Chondrocyte (in vitro differentiated cells): Measurements from ENCODE around the gene NTSR2. TPM values are rescaled to one million over a fixed set of nuclear protein-coding genes. Genes with fewer than 3 reads are reported as not detected.

Experiments
- DNase-seq: peaks from one replicate; pipeline ENCODE4 v3.0.0; 2021; ENCODE audit warnings: mixed read lengths, low spot score
- H3K27ac Mint-ChIP-seq: one replicate; pipeline ENCODE4 v1.8.0; 2021; ENCODE audit warnings: mild to moderate bottlenecking, moderate library complexity, mixed read lengths; ENCODE audit not compliant: unreplicated experiment
- H3K27me3 Mint-ChIP-seq: 2 replicates; pipeline ENCODE4 v1.8.0; 2021; ENCODE audit warnings: low read depth, mixed read lengths
- H3K36me3 Mint-ChIP-seq: 2 replicates; pipeline ENCODE4 v1.8.0; 2021; ENCODE audit warnings: low read depth, mixed read lengths
- H3K4me1 Mint-ChIP-seq: 2 replicates; pipeline ENCODE4 v1.8.0; 2021; ENCODE audit warnings: low read depth, mild to moderate bottlenecking, mixed read lengths
- H3K4me3 Mint-ChIP-seq: one replicate; pipeline ENCODE4 v1.8.0; 2021; ENCODE audit warnings: mild to moderate bottlenecking, moderate library complexity, mixed read lengths; ENCODE audit not compliant: unreplicated experiment
- H3K9me3 Mint-ChIP-seq: 2 replicates; pipeline ENCODE4 v1.8.0; 2021; ENCODE audit warnings: low read depth, mixed read lengths
- total RNA-seq: library from RNA; stranded (reverse); gene quantifications from 3 replicates; pipeline ENCODE4 v1.2.1, GENCODE V29; 2021
- TF ChIP-seq, protein P1 (sequence below): fragments of 200-600 bp; sonication (generic); IDR thresholded peaks from 2 replicates; pipeline ENCODE4 v1.5.0; 2021; ENCODE audit warnings: antibody characterized with exemption, mild to moderate bottlenecking, moderate library complexity

Gene NTSR2
- total RNA-seq, 1 donor from 2014 or later, result not detected

DNA sequence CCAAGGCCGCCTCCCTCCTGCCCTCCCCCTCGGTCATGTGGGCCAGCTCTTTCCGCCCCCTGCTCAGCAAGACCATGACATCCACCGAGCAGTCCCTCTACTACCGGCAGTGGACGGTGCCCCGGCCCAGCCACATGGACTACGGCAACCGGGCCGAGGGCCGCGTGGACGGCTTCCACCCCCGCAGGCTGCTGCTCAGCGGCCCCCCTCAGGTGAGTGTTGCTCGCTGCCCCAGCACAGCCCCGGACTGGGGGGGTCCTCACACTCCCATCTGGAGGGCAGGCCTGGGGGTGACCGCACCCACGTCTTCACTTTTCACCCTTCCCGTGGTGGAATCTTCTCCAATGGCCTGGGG, 51.3 kb downstream of the NTSR2 start:
- TF ChIP-seq, protein P1, sequence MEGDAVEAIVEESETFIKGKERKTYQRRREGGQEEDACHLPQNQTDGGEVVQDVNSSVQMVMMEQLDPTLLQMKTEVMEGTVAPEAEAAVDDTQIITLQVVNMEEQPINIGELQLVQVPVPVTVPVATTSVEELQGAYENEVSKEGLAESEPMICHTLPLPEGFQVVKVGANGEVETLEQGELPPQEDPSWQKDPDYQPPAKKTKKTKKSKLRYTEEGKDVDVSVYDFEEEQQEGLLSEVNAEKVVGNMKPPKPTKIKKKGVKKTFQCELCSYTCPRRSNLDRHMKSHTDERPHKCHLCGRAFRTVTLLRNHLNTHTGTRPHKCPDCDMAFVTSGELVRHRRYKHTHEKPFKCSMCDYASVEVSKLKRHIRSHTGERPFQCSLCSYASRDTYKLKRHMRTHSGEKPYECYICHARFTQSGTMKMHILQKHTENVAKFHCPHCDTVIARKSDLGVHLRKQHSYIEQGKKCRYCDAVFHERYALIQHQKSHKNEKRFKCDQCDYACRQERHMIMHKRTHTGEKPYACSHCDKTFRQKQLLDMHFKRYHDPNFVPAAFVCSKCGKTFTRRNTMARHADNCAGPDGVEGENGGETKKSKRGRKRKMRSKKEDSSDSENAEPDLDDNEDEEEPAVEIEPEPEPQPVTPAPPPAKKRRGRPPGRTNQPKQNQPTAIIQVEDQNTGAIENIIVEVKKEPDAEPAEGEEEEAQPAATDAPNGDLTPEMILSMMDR, result no peak
- Mint-ChIP-seq H3K4me1 (no peaks in the 10 kb centered on the region), H3K27me3 (peaks cover 8% of the 10 kb centered on the region), H3K27ac (no peak overlapping the region), H3K9me3 (no peaks in the 10 kb centered on the region), H3K4me3 (no peak overlapping the region), H3K36me3 (no peaks in the 10 kb centered on the region)
- DNase-seq, result peak; percentile 77

DNA sequence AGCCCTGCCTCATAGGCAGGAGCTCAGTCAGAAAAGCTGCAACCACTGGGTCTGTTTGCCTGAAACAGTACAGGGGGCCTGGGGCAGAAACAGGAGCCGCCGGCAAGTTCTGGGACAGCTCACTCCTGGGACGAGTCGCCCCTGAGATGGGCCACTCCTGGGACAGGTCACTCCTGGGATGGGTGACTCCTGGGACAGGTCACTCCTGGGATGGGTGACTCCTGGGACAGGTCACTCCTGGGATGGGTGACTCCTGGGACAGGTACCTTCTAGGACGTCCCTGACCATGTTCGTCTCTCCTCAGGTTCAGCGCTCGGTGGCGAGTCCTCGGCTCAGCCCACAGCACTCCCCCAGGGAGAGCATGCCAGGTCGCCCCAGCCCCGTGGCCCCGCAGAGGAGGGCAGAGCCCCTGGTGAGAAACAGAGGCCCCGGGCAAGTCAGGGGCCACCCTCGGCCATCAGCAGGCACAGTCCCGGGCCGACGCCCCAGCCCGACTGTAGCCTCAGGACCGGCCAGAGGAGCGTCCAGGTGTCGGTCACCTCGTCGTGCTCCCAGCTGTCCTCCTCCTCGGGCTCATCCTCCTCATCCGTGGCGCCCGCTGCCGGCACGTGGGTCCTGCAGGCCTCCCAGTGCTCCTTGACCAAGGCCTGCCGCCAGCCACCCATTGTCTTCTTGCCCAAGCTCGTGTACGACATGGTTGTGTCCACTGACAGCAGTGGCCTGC, 51.8 kb downstream of the NTSR2 start:
- no peak overlapping the region for H3K4me3 Mint-ChIP-seq
- H3K9me3 Mint-ChIP-seq, result no peaks in the 10 kb centered on the region
- DNase-seq, result no peak
- no peaks in the 10 kb centered on the region for H3K4me1 Mint-ChIP-seq
- TF ChIP-seq, protein P1, result no peak
- peaks cover 8% of the 10 kb centered on the region for H3K27me3 Mint-ChIP-seq
- H3K27ac Mint-ChIP-seq, result no peak overlapping the region
- H3K36me3 Mint-ChIP-seq, result no peaks in the 10 kb centered on the region

DNA sequence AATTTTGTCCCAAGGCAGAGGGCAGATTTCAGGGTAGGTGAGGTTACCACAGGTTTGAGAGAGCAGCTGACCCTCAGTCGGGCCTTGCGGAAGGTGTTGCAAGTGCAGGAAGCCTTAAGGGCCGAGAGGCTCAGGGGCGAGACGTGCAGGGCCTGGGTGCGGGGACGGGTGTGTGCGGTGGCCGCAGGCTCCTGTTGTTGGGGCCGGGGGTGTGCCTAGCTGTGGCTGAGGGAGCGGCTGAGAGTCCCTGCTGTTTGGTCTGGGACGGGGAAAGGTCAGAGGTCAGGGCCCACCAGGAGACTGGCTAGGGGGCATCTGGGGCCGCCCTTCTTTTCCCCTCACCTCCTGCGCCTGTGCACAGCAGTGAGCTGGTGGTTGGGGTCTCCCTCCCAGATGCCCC, 52.5 kb downstream of the NTSR2 start:
- no peak overlapping the region for H3K27ac Mint-ChIP-seq
- H3K4me3 Mint-ChIP-seq, result no peak overlapping the region
- no peaks in the 10 kb centered on the region for H3K9me3 Mint-ChIP-seq
- TF ChIP-seq, protein P1, result no peak
- peaks cover 8% of the 10 kb centered on the region for H3K27me3 Mint-ChIP-seq
- H3K36me3 Mint-ChIP-seq, result no peaks in the 10 kb centered on the region
- no peaks in the 10 kb centered on the region for H3K4me1 Mint-ChIP-seq
- no peak for DNase-seq

DNA sequence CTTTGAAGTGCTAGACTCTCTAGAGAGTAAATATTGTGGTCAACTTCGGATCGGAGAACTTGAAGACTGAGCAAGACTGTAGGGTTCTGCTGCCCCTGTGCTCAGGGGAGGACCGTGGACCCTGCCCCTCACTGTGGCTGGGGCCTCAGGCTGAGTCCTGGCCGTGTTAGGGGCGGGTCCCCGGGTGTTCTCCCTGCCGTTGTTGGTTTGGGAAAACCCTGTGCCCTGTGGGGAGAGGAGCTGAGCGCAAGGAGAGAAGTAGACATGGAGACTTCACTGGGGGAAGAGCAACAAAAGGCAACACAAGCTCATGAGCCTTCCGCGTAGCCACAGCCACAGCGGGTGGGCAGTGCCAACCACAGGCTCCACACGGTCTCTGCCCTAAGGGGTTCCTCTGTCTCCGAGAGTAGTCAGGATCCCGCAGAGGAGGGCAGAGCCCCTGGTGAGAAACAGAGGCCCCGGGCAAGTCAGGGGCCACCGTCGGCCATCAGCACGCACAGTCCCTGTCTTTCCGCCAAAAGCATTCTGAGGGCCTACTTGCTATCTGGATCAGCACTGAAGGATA, 53.1 kb downstream of the NTSR2 start:
- H3K4me3 Mint-ChIP-seq, result no peak overlapping the region
- no peak overlapping the region for H3K27ac Mint-ChIP-seq
- peaks cover 2% of the 10 kb centered on the region for H3K4me1 Mint-ChIP-seq

DNA sequence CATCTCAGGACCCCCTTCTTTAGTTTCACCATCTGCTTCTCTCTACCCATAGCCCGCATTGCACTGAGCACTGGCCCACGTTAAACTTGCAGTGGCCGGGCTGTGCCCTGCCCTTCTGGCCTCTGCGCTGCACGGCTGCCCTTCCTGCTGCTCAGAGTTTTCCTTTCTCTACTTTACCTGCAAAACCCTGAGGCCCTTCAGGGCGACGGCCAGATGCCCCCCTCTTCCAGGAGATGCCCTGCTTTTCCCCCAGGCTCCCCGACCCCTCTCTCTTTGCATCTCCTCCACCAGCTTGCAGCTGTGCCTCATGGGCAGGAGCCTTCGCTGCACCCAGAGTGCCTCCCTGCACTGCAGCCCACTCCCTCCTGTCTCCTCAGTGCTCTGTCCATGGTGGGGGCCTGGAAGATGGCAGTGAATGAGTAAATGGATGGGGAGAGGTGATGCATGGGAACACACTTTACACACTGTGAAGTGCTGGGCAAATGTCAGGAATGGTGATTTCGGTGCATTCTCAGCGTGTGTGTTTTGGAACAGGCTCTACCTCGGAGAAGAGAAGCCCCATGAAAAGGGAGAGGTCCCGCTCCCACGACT, 53.8 kb downstream of the NTSR2 start:
- H3K27me3 Mint-ChIP-seq, result peaks cover 8% of the 10 kb centered on the region
- no peak overlapping the region for H3K4me3 Mint-ChIP-seq
- TF ChIP-seq, protein P1, result no peak
- H3K4me1 Mint-ChIP-seq, result peaks cover 2% of the 10 kb centered on the region
- no peaks in the 10 kb centered on the region for H3K36me3 Mint-ChIP-seq
- H3K9me3 Mint-ChIP-seq, result no peaks in the 10 kb centered on the region
- no peak overlapping the region for H3K27ac Mint-ChIP-seq
- DNase-seq, result peak; percentile 52

More for the DNA sequence above, 53.1 kb downstream of the NTSR2 start:
- no peaks in the 10 kb centered on the region for H3K9me3 Mint-ChIP-seq
- peaks cover 8% of the 10 kb centered on the region for H3K27me3 Mint-ChIP-seq
- no peaks in the 10 kb centered on the region for H3K36me3 Mint-ChIP-seq
- no peak for DNase-seq
- TF ChIP-seq, protein P1, result no peak
